Stimulated activated CD4-positive, alpha-beta T cell treated with anti-CD3 and anti-CD28 coated beads, Interleukin-15, amount 100 ng/mL, for 24 hours (primary cell): ENCODE results near the gene MMP23B.

Source experiments
- DNase-seq: peaks from one replicate; pipeline ENCODE4 v3.0.0-alpha.2; 2020

Gene MMP23B

DNA sequence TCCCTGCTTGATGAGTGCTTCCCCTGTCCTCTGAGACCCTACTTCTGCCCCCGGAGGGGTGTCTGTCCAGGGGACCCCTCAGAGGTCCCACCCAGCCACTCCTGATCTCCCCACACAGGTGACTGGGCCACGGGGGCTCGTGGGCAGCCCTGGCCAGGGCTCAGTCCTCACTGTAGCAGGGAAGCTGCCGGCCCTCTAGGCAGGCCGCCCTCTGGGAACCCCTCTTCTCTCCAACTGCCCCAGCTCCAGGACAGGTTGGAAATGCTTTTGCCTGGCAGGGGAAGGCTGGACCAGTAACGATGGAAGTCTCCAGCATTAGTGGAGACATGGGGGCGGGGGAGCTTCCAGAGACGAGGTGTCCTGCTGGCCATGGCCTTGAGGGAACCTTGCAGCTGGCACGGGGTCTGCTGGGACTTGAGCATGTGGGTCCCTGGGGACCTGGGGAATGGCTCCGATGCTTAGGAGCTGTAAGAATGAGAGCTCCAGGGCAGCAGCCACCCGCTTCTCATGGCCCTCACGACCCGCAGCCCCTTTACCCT is 28.9 kb upstream of the MMP23B start:
- DNase-seq: no peak

DNA sequence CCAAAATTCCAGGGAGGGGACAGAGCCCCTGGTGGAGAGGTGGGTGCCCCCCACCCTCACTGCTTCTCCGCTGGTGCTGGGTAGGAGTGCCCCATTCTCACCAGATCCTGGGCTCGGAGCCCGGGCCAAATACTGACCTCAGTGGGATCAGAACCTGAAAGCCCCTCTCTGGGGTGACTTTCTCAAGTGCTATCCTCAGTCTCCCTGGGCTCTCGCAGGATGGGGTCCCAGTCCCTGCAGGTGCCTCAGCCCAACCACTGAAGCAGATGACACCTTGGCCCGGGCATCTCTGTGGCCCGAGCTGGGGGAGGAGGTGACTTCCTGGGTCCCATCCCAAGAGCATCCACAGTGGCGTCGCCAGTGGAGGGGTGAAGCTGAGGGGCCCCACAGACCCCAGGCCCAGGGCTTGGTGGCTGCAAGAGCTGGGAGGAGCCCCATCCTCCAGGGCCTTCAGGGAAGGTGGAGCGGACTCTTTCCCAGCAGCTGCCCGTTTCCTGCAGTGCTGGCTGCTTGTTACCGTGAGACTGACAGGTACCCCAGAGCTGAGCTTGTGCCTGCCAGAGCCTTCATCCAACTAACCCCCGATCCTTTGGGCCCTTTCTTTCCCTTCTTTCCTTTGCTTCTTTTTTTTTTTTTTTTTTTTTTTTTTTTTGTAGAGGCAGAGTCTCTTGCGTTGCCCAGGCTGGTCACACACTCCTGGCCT is 28.2 kb upstream of the MMP23B start:
- no peak for DNase-seq

DNA sequence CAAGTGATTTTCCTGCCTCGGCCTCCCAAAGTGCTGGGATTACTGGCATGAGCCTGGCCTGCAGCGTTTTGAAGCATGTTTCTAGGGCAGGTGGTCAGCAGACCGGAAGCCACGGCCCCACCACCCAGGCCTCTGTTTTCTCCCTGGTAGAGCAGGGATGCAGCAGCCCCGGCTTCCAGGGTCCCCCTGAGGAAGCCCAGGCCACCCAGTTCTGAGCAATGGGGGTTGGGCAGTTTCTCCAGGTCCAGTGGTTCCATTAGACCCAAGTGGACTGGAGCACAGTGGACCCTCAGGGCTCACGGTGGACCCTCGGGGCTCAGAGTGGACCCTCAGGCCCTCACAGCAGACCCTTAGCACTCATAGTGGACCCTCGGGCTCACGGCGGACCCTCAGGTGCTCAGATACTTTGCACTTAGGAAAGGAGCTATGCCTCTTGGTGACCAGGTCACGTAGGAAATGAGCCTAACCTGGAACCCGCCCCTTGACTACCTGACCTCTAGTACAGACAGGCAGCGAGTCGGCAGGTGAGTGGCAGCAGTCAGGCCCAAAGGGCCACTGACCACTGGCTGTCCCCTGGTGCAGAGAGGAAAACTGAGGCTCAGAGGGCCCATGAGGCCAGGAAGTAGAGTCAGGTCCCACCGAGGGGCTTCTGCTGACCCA is 27.5 kb upstream of the MMP23B start:
- DNase-seq: no peak

DNA sequence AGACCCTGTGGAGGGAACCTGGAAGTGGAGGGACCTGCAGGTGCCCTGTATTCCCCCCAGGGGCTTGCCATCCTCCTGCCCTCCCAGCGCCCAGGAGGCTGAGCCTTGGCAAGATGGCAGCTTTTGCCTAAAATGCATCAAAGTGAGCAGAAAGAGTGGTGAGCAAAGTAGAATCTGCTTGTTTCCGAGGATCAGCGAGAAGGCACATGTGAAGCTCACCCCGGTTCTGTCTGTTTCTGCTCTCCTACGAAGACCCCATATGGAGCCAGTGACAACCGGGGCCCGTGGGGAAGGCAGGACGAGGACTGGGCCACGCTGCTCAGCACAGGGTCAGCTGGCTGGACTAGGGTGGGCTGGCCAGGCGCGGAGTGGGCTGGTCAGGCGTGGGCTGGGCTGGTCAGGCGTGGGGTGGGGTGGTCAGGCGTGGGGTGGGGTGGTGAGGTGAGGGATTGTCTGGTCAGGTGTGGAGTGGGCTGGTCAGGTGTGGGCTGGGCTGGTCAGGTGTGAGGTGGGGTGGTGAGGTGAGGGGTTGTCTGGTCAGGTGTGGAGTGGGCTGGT is 26.9 kb upstream of the MMP23B start:
- DNase-seq: no peak

DNA sequence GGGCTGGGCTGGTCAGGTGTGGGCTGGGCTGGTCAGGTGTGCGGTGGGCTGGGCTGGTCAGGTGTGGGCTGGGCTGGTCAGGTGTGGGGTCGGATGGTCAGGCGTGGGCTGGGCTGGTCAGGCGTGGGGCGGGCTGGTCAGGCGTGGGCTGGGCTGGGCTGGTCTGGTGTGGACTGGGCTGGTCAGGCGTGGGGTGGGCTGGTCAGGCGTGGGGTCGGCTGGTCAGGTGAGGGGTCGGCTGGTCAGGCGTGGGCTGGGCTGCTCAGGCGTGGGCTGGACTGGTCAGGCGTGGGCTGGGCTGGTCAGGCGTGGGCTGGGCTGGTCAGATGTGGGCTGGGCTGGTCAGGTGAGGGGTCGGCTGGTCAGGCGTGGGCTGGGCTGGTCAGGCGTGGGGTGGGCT is 26.2 kb upstream of the MMP23B start:
- no peak for DNase-seq

DNA sequence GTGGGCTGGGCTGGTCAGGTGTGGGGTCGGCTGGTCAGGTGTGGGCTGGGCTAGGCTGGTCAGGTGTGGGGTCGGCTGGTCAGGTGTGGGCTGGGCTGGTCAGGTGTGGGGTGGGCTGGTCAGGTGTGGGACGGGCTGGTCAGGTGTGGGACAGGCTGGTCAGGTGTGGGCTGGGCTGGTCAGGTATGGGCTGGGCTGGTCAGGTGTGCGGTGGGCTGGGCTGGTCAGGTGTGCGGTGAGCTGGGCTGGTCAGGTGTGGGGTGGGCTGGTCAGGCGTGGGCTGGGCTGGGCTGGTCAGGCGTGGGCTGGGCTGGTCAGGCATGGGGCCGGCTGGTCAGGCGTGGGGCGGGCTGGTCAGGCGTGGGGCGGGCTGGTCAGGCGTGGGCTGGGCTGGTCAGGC is 25.7 kb upstream of the MMP23B start:
- DNase-seq: no peak

DNA sequence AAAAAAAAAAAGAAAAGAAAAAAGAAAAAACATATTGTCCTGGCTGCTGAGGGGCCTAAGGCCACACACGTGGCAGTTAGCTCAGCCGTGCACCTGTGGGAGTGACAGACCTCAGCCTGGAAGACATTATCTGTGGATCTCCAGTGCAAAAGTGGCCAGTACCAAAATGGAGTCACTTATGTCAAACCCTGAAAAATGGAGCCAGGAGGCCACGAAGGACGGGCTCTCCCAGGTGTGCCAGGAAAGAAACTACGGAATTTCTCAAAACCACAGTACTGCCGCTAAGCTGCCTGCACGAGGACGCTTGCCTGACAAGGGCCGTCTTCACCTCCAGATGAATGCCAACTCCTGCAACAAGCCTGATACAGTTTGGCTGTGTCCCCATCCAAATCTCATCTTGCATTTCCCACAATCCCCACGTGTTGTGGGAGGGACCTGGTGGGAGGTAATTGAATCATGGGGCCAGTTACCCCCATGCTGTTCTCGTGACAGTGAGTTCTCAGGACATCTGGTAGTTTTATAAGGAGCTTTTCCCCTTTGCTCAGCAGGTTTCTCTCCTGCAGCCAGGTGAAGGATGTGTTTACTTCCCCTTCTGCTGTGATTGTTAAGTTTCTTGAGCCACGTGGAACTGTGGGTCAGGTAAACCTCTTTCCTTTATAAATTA is 22.0 kb upstream of the MMP23B start:
- no peak for DNase-seq

DNA sequence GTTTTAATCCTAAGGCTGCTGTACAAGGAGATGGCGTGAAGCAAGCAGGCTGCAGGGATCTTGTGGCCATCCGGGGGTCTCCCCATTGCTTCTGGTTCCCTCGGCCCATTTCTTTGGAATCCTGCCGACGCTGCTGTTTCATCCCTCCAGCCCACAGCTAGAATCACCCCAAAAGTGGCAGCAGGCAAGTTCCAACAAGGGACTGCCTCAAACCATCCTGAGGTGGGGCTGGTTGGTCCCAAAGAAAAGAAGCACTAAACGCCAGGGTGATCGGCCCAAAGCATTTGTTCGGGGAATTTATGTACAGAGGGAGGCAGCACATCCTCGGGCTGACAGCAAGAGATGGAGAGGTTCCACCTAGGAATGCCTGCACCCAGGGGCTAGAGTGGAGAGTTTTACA is 21.2 kb upstream of the MMP23B start:
- no peak for DNase-seq

DNA sequence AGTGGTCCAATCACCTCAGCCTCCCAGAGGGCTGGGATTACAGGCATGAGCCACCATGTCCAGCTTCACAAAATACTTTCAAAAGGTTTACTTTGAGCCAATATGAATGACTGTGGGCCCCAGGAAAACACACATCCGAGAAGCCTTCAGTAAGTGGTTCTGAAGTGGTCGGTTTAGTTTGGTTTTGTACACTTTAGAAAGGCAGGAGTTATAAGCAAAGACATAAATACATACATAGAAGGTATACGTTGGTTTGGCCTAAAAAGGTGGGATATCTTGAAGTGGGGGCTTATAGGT is 19.9 kb upstream of the MMP23B start:
- DNase-seq: no peak

DNA sequence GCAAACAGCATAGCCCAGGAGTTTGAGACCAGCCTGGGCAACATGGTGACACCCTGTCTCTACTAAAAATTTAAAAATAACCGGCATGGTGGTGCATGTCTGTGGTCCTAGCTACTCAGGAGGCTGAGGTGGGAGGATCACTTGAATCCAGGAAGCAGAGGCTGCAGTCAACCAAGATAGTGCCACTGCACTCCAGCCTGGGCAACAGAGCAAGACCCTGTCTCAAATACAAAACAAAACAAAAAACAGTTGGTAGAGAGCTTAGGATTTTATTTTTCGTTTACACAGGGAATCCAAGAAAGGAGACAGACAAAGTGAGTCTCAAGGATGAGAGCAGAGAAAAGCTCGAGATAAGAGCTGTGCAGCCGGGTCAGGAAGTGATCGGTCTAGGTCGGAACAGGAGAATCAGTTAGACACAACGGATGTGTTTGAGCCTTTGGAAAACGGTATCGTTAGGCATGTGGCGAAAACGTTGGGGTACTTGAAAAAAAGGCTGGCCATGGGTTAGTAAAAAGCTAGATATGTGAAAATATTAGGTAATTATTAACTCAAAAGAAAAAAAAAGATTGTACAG is 18.4 kb upstream of the MMP23B start:
- DNase-seq: no peak

DNA sequence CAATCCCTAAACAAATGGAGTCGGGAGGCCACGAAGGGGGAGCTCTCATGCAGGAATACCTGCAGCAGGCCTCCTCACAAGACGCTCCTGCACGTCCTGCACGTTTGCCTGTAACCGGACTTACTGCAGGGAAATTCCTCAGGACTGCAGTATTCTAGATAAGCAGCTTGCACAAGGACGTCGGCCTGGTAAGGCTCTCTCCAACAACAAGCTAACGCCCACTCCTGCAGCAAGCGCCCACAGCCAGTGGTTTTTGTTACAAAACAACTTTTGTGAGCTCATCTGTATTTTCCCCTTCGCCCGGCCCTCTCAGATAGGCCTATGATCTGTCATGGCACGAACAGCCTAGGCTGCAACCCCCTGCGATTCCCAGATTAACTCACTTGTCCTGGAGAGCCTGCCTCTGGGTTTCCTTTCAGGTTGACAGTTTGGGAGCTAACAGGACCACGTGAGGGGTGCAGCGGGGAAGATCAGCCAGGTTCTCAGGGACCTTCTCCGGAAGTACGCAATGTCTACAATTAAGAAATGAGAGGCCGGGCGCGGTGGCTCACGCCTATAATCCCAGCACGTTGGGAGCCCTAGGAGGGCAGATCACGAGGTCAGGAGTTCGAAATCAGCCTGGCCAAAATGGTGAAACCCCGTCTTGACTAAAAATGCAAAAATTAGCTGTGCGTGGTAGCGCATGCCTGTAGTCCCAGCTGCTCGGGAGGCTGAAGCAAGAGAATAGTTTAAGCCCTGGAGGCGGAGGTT is 17.6 kb upstream of the MMP23B start:
- peak; percentile 69 for DNase-seq

DNA sequence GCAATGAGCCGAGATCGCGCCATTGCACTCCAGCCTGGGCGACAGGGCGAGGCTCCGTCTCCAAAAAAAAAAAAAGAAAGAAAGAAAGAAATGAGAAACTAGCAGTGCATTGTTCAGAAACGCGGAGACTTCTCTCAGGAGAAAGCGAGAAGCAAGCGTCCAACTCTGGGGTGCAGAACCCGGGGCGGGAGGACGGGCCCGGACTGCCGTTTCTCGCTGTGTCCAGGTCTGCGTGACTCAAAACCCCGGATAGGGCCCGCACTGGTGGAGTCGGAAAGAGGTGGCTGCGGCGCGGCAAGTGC is 17.1 kb upstream of the MMP23B start:
- no peak for DNase-seq

DNA sequence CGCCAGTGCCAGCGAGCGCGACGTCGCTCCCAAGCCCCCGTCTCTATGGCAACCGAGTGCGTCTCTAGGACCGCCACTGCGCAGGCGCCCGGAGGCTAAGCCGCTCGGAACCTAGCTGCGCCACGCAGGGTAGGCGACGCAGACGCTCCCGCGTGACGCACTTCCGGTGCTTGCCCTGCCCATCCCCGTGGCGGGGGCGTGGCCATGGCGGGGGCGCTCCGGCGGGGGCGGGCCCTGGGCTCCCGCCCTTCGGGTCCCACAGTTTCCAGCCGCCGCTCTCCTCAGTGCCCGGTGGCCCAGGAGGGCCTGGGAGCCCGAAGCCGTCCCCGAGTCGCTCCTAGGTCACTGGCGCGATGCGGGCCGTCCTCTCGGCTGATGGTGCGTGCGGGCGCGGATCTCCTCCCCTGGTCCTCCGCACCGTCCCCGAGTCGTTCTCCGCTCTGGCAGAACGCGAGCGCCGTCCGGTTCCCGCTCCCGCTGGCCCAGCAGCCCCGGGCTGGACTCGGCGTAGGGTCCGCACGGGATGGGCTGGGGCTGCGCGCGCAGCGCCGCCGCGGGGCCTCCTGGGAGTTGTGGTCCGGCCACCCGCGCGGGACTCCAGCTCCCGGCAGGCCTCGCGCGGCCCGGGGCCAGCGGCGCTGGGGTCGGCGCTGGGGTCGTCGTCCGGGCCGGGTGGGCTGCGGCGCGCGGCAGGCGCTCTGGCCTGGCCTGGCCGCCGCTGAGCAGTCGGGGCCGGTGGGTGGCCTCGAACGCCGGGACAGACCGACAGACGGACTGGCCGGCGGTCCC is 16.5 kb upstream of the MMP23B start, which contains the start of gene MIB2:
TSS of gene MIB2 (plus strand) at position 245 of the 789 bp plus-strand sequence. CDS start 7,953 bp downstream, outside the sequence.
- DNase-seq: peak; percentile 97

DNA sequence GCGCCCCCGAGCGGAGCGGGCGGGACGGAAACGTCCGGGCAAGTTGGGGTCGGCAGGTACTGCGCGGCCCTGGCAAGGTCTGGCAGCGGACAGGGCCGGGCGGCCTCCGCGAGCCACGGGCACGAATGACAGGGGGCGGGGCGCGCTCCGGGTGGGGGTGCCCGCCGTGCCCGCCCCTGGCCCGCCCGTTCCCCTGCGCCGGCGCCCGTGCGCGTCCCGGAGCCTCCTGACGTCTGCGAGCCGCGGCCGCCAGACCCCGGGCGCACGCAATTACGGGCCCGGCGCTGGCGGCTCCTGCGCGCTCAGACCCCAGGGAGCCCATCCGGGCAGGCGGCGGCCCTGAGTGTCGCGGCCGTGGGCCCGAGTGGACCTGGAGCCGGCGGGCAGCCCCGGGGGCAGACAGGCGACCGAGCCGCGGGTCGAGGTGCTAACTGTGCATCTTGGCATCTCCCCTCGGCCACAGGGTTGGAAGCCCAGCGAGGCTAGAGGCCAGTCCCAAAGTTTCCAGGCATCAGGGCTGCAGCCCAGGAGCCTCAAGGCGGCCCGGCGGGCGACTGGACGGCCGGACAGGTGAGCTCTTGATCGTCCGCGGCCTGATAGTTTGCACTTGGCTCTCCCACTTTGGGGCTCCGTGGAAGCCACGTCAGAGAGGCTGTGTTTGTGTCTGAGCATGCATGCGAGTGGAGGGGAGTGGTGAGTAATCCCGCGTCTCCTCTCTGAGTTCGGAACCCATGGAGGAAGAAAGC is 15.8 kb upstream of the MMP23B start:
- peak; percentile 65 for DNase-seq

DNA sequence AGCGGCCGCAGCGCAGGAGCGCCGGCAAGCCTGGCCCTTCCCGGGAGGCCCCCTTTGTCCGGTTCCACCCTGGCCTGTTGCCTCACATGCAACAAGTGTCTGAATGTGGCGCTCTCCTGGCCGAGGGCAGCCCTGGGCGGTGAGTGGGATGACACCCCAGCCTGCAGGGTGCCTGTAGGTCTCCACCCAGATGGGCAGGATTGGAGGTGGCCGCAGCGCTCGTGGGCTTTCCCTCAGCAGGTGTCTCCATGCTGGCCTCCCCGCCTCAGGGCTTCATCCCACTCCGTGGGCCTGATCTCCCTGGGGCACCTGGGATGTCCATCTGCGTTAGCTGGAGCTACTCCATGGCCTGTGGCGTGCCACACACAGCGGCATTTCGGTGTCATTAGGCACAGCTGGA is 15.1 kb upstream of the MMP23B start:
- no peak for DNase-seq

DNA sequence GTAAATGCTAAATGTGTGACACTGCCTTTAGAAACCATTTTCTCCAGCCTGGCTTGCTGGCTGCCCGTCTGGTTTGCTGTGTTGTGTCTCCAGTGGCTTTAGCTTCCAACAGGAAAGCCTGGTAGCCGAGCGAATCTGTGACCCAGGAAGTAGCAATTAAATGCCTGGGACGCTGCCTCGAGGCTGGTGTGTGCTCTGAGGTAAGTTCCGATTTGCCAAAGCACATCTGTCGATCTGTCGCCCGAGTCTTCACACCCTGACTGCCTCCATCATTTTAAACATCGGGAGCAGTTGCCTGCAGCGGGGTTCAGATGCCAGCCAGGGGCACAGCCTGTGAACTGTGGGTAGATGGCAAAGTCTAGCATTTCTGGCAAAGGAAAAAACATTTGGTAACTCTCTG is 14.5 kb upstream of the MMP23B start:
- DNase-seq: no peak

DNA sequence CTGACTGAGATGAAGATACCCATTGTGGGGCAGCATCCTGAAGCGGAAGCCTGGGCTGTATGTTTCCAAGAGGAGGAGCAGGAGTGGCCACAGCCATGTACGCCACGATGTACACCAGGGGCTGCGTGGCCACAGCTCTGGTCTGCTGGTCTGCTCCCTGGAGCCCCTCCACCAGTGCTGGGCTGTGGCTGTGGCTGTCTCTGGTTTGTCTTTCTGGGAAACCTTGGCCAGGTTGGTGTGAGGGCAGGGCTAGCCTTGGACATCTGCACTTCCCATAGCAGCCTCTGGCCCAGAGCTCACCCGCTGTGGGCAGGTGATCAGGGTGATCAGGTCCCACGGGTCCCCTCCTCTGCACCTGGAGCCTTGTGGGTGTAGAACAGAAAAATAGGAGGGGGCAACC is 14.0 kb upstream of the MMP23B start:
- DNase-seq: no peak

DNA sequence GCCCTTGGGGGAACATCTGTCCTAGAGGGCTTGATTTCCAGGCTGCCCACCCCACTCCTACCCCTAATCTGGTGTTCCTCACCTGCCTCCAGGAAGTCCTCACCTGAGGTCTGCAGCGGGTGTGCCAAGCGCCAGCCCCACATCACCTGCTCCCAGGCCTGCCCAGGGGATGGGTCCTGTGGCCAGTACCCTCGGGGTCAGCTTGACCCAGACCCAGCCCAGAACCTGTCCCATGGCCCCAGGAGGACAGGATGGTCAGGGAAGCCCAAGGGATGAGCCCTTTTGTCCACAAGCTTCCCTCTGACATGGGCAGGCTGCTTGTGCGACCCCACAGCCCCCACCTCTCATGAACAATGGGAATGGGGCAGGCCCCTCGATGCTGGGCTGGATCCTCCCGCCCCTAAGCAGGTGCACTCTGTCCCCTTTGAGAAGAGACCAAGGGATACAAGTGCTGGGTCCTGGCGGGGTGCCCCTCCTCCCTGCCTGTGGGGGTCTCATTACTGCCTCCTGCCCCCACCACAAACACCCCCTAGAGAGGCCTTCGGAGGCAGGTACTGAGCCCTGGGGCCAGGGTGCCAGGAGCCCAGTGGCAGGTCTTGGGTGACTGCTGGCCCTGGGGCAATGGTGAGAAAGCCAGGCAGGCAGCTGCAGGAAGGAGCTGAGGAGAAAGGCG is 13.4 kb upstream of the MMP23B start:
- DNase-seq: no peak

DNA sequence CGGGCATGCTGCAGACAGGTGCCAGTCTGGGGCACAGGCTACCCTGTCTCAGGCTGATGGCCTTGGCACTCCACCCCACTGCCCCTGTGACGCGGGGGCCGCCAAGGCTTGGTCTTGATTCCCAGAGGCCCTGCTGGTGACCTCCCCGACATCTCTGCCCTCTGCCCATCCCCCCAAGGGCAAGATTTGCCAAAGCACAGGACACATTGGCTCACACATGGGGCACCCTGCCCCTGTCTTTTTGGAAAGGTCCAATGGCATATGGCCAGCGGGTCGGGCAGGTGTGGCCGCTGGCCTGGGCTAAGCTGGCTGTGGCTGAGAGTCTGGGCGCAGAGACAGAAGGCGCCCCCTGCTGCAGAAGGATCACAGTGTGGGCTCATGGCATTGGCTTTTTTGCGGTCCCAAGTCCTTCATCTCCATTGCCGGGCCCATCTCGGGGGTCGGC is 12.0 kb upstream of the MMP23B start:
- DNase-seq: no peak

DNA sequence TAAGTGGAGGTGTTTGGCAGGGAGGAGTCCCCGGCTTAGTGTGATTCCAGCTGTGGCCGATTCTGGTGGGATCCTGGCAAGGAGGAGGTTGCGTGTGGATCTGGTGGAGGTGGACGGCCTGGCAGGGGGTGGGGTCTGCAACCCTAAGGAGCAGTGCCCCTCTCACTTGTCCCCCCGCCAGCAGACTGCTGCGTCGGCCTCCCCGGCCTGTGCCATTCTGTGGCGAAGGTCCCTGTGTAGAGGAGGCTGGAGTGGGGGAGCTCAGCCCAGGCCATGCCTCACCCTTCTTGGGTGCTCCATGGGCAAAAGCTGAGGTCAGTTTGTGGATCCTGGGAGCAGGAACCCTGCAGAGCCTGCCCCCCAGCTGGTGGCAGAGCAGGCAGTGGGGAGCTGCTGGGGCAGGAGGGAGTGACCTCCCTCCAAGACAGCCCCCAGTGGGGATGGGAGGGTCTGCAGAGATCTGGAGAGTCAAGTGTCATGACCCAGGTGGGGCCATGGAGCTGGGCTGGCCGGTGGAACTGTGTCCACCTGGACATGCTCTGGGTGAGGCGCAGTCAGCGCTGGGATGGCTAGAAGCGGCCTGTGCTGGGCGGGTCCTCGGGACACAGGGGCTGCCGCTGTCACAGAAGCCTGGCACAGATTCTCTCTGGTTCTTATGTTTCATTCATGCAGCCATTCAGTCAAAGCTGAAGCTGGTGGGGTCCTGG is 11.4 kb upstream of the MMP23B start:
- no peak for DNase-seq
